Measurements from ENCODE around the gene MCC.

The MCC gene

DNA sequence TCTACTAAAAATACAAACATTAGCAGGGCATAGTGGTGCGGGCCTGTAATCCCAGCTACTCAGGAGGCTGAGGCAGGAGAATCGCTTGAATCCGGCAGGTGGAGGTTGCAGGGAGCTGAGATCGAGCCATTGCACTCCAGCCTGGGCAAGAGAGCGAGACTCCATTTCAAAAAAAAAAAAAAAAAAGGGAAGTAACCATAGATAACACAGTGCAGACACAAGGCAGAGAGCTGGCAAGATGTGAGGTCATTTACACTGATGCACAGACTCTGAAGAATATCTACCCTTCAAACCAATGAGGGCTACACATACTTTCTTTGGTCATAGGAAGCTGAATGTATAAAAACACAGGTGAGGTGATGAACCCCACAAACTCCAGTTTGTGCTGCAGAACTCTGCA lies 379.8 kb downstream of the MCC start:
- no peak for DNase-seq (ENCODE audit: low spot score)

- no peak for DNase-seq (ENCODE audit: low spot score)
These were observed 381.4 kb downstream of the MCC start for GRCh38 chr5:113106821-113107220.

- DNase-seq (ENCODE audit: low spot score), result no peak
These were observed 382.5 kb downstream of the MCC start for GRCh38 chr5:113105693-113106280.

- no peak for DNase-seq (ENCODE audit: low spot score)
These were observed 384.9 kb downstream of the MCC start for GRCh38 chr5:113103330-113103729.

GRCh38 chr5:113102121-113102531 lies 386.1 kb downstream of the MCC start:
- DNase-seq (ENCODE audit: low spot score), result no peak

DNA sequence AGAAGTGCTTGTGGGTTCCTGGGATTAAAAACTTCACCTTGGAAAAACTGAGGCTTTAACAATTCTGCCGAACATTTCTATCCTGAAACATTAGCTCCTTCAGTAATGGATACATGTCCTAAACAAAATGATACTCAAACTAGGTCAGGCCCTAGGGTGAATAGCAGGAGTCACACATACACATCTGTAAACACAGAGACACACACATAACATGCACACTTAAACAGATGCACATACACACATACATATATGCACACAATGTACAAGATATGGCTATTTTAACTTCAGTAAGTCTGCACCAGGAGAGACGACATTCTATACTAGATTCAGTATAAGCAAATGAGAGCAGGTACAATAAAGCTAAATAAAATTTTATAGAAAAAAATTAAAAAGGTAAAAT lies 387.3 kb downstream of the MCC start:
- no peak for DNase-seq (ENCODE audit: low spot score)

DNA sequence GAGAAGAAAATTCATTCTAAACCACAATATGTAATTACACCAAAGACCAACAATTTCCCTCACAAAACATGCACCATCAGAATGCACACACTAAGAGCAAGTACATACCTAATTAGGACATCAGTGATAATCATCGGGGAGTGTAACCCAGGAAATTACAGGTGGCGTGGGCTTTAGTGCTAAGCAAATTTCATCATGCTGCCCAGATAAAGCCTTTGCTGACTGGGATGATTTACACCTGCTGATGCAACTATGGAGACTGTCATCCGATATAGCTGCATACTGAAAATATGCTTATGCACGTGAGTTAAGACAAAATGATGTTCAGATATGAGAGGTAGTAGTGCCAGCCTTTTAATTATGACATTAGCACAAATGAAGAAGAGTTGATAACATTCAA lies 388.4 kb downstream of the MCC start:
- DNase-seq (ENCODE audit: low spot score), result no peak

DNA sequence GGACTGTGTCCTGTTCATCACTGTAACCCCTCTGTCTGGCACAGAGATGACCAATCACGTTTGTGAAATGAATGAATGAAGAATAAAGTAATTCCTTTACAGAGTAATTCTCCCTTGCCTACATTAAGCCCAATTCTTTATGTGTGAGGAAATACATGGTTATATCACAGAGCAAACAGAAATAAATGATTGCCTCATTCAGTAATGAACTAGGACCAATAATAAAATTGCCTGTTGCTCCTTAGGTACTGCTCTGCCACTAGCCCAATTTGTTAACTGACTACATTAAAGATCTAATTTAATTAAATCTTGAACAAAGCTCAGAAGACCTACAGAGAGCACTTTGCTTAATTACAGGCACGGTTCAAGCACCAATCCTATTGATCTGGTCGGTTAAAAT lies 389.9 kb downstream of the MCC start:
- no peak for DNase-seq (ENCODE audit: low spot score)

- DNase-seq (ENCODE audit: low spot score), result no peak
These were observed 392.4 kb downstream of the MCC start for GRCh38 chr5:113095831-113096230.

DNA sequence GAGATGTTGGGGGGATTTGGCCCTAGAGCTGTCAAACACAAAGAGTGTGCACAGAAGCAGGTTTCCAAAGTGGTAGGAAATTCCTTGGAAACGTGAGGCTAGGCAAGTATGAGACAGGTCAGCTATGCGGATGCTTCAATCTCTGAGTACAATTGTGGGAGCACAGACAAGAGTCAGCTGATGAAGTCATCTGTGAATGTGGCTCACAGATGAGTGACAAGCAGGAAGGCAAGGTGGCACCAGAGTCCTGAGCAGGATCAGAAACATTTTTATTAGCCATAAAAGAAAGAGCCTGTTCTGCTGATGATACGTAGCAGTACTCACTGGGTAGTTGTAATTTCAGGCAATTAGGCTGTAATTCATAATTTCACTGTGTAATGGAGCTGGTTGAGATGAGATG lies 394.7 kb downstream of the MCC start:
- DNase-seq (ENCODE audit: low spot score), result no peak

DNA sequence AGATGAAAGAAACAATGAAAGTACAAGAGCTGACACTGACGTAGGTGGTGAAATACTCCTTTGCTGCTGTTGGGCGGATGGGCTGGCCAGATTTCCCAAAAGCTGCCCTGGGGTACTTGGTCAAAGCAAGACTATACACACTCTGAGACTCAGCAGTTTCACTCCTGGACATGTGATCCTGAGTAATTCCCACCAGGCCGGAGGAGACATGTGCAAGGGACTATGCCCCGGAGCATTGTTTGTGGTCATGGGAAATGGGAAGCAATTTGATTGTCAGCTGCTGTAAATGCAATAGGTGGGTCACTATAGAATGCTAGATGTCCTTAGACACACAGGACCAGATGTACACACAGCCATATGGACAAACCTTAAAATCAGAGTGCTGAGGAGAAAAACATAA lies 395.6 kb downstream of the MCC start:
- no peak for DNase-seq (ENCODE audit: low spot score)

DNA sequence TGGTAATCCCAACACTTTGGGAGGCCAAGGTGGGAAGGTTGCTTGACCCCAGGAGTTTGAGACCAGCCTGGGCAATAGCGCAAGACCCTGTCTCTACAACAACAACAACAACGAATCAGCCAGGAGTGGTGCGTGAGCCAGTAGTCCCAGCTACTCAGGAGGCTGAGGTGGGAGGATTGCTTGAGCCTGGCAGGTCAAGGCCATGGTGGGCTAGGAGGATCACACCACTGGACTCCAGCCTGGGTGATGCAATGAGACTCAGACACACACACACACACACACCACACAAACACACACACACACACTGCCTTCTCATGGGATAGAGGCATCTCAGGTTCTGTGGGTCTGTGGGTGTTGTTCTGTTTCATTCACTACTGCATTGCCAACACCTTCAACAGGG lies 396.6 kb downstream of the MCC start:
- DNase-seq (ENCODE audit: low spot score), result no peak

- no peak for DNase-seq (ENCODE audit: low spot score)
These were observed 397.7 kb downstream of the MCC start for GRCh38 chr5:113090336-113091106.

DNA sequence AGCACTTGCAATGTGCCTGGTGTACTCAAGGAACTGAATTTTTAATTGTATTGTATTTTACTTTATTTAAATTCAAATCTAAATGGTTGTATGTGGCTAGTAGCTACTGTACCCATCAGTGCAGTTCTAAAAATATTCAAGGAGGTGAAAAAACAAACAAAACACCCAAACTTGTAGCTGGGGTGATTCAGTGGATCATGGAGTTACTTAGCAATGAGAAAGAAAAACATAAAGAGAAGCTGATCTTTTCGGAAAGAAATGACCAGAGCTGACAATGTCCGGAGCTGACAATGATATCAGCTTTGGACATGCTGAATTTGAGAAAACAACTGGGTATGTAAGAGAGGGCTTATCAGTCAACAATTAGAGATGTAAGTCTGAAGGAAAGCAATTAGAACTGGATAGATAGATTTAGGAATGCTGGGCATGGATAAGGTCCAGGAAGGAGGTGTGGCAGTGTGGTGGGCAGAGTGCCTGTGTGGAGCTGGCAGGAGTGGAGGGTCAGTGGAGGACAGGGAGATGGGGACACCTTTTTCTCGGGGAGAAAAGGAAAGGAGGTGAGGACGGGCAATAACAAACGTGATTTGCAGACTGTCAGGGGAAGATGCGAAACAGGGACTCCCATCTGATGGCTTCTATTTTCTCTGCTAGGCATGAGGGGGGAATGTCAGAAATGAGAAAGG lies 398.5 kb downstream of the MCC start:
- DNase-seq (ENCODE audit: low spot score), result no peak

DNA sequence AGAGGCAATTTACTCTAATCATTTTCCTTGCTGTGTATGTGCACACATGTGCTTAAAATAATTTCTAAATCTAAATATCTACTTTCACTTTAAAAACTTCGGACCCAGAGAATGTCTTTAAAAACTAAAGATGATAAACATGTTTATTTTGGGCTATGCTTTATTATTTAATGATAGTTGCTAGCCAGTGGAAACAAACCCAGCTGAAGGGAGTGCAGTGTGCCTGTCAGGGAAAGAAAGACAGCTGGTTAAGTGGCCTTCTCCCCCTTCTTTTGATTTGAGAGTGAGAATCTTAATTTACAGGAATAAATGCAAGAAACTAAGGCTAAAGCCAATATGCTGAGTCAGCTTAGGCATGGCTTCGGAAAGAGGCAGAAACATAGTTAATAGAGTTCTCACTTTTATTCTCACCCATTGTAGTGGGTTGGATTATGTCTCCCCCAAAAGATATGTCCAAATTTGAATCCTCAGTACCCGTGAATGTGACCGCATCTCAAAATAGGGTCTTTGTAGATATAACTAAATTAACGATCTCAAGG lies 400.2 kb downstream of the MCC start:
- DNase-seq (ENCODE audit: low spot score), result no peak

DNA sequence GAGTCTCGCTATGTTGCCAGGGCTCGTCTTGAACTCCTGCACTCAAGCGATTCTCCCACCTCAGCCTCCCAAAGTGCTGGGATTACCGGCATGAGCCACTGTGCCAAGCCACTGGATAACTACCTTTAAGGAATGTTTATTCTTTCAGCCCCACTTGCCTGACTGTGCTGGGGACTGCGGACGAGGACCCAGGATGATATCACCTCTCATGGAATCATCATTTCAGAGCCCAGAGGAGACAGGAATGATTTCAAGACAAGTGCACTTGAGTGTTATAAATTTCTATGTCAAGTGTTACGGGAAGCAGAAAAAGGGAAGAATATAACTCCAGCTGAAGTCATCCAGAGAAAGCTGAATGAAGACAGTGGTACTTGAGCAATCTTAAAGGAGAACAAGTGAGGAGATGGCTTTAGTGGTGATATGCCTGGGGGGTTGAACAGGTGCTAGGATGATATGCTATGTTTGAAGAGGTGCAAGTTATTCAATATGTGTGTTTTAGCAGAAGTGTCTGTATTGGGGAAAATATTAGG lies 402.3 kb downstream of the MCC start:
- no peak for DNase-seq (ENCODE audit: low spot score)

DNA sequence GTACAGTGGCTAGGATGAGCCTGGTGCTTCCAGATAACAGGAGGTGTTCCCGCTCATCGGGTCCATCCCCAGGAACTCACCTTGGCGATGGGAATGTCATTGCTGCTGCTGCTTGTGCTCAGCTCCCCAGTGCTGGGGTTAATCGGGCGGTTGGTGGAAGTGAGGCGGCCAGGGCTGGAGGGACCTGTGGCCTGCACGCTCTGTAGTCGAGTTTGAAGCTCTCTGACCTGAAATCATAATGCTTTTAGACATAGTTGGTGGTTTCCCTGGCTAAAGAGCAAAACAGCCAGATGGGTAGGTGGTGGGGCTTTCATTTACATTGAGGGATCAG lies 403.2 kb downstream of the MCC start:
- DNase-seq (ENCODE audit: low spot score), result no peak

DNA sequence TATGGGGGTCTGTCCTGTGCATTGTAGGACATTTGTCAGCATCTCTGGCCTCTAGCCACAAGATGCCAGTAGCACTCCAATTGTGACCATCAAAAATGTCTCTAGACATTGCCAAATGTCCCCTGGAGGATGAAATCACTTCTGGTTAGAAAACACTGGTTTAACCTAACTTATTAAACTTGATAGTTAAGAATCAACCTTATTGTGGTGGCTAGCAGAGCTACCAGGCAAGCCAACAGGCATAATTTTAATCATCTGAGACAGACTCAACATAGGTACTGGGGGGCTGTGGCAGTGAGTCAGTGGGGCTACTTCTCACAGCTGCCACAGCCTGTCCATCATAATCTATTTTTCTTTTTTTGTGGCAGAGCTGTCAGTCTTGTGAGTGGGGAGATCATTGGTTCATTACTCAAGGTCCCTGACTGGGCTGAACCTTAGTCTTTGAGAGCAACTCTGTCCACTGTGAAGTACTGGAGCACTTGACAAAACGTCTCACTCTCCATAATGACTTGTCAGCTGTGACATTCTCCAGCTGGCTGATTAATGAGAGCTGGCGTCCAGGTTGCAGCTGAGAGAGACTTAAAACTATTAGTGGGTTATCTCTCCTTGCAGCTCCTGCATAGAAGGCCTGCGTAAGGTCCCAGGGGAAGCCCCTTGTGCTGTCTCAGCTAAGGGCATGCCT lies 403.7 kb downstream of the MCC start:
- DNase-seq (ENCODE audit: low spot score), result no peak

DNA sequence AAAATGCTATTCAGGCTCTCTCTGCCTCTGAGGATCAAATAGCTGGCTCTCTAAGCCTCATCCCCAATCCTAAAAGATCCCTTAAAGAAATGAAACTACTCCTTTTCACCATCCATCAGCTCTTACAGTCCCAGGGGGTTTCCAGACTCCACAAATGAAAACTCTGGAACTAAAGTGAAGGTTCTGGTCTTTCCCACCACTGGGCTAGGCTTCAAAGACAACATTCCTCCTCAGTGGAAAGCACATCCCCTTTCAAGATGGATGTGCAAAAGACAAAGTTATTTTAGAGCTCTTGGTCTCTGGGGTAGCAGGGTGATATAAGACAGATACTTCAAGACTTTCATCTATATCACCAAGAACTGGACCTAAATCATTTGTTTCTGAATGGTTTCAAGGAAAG lies 404.8 kb downstream of the MCC start:
- DNase-seq (ENCODE audit: low spot score), result no peak

- DNase-seq (ENCODE audit: low spot score), result no peak
These were observed 405.7 kb downstream of the MCC start for GRCh38 chr5:113082547-113082905.

DNA sequence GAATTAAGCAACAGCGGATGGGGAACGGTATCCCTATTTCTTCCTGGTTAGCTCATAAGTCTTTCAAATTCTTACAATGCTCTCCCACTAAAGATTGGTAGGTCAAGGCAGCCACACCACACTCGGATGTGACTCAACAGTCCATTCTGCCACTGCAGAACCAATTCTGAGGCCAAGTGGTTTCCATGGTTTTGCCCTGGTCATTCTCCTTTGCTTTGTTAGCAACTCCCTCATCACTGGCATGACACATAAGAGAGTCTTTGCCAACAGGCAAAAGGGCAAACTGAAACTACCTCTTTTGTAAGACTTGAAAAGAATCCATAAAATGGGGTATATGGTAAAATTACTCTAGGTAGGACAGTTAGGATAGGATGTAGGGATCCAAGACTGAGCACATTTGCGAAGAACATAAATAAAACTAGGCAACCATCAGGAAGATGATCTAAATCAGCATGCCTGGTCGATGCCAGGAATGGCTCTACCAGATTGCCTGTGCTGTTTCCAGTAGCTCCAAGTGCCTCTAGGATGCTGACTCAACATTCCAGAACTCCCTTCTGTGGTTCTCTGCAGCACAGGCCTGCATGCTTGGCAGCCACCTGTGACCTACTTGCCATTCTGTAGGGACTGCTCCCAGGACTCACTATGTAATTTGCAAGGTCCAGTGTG lies 406.2 kb downstream of the MCC start:
- DNase-seq (ENCODE audit: low spot score), result no peak
